ENCODE measurements around the gene ASB1.

DNA sequence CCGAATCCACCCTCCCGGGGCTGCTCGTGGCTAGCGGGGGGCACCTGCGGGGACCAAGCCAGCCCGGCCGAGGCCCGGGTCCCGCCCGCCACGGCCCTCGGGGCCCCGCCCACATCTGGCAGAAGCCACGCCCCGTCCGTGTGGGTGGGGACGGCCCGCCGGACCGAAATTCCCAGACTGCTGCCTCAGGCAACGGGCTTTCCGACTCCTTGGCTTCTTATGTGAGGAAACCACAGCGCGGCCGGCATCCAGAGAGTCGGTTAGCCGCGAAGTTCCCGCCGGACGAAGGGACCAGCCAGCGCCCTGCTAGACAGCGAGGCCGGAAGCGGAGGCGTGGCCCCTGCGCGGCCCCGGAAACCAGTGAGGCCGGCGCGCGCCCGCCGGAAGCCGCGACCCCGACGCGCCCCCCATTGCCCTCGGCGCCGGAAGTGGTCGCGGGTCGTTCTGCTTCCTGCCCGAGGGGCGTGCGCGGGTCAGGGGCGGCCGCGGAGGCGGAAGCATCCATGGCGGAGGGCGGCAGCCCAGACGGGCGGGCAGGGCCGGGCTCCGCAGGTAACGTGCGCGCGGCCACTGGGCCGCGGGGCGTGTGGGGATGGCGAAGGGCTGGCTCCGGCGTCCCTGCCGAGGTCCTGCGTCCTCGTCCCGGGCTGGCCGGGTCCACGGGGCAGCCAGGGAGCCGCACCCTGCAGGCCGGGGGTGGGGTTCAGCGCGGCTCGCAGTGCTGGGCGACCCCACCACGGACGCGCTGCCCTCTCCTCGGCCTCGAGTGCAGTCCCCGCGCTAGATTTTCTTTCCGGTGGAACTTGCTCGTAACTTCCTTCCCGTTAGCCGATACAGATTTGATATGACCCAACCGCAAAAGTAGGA is at the start of gene ASB1:
- TF ChIP-seq FOXM1 (IDR thresholded peaks at IDR 0.05; ENCODE audit: borderline replicate concordance) (no peak), ZNF384 (IDR thresholded peaks at IDR 0.05) (no peak), SP1 (IDR thresholded peaks at IDR 0.05) (no peak), TARDBP (IDR thresholded peaks at IDR 0.05) (no peak), CTBP1 (IDR thresholded peaks at IDR 0.05; ENCODE audit: borderline replicate concordance) (no peak), ELF4 (IDR thresholded peaks at IDR 0.05) (no peak)
